Activated naive CD8-positive, alpha-beta T cell treated with anti-CD3 and anti-CD28 coated beads for 36 hours (primary cell): ENCODE measurements around the gene MORN1. TPM values are rescaled to one million over a fixed set of nuclear protein-coding genes. Genes with fewer than 3 reads are reported as not detected.

Source experiments
- DNase-seq: peaks from one replicate; pipeline ENCODE4 v3.0.0; 2021
- H3K27ac Mint-ChIP-seq: one replicate; pipeline ENCODE4 v1.8.0; 2022; ENCODE audit warnings: mild to moderate bottlenecking, moderate library complexity, mixed read lengths
- H3K27me3 Mint-ChIP-seq: one replicate; pipeline ENCODE4 v1.8.0; 2022; ENCODE audit warnings: mild to moderate bottlenecking, mixed read lengths
- H3K36me3 Mint-ChIP-seq: one replicate; pipeline ENCODE4 v1.8.0; 2021; ENCODE audit warnings: mild to moderate bottlenecking, mixed read lengths
- H3K4me1 Mint-ChIP-seq: one replicate; pipeline ENCODE4 v1.8.0; 2021; ENCODE audit warnings: mixed read lengths
- H3K4me3 Mint-ChIP-seq: one replicate; pipeline ENCODE4 v1.8.0; 2022; ENCODE audit warnings: mild to moderate bottlenecking, moderate library complexity, mixed read lengths
- H3K9me3 Mint-ChIP-seq: one replicate; pipeline ENCODE4 v1.8.0; 2022; ENCODE audit warnings: mixed read lengths
- total RNA-seq, 2 experiments: library from RNA; stranded (reverse); gene quantifications; one replicate each; pipeline ENCODE4 v1.2.3, GENCODE V29; 2021

The MORN1 gene
- total RNA-seq, 2 experiments from 2014 or later = 6.8 to 7.8 TPM

DNA sequence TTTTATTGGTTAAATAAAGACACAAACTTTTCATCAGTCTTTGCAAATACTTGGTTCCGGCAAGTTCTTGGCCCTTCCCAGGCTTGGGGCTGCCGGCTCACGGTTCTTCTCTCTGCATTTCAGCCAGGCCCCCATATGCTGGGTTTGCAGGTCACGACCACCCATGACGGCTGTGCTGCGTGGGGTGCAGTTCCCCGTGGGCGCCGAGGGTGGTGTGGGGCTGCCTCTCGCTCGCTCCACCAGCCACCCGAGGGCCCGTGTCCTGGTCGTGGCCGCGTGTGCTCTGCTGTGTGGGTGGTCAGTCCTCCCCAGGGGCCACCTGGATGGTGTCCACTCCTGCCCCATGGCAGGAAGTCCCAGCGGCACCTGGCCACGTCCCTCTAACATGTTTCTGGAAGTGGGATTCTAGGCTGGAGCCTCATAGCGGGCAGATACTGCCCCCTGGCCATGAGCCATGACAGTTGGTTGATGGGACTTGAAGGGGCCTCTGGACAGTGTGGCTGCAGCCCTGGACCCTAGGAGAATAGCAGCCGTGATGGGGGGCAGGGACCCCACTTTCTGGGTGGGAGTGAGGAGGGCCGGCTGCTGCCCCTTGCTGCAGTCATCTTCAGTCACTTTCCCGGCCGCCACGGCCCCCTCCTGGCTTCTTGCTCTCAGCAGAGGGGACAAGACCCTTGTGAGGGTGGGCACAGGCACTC is 117.0 kb downstream of the MORN1 start:
- H3K4me3 Mint-ChIP-seq = no peak overlapping the region
- peaks cover 43% of the 10 kb centered on the region for H3K4me1 Mint-ChIP-seq
- peak overlapping the region; percentile 68 for H3K27ac Mint-ChIP-seq
- no peaks in the 10 kb centered on the region for H3K9me3 Mint-ChIP-seq
- no peak for DNase-seq
- H3K27me3 Mint-ChIP-seq = no peaks in the 10 kb centered on the region
- H3K36me3 Mint-ChIP-seq = peaks cover 12% of the 10 kb centered on the region

DNA sequence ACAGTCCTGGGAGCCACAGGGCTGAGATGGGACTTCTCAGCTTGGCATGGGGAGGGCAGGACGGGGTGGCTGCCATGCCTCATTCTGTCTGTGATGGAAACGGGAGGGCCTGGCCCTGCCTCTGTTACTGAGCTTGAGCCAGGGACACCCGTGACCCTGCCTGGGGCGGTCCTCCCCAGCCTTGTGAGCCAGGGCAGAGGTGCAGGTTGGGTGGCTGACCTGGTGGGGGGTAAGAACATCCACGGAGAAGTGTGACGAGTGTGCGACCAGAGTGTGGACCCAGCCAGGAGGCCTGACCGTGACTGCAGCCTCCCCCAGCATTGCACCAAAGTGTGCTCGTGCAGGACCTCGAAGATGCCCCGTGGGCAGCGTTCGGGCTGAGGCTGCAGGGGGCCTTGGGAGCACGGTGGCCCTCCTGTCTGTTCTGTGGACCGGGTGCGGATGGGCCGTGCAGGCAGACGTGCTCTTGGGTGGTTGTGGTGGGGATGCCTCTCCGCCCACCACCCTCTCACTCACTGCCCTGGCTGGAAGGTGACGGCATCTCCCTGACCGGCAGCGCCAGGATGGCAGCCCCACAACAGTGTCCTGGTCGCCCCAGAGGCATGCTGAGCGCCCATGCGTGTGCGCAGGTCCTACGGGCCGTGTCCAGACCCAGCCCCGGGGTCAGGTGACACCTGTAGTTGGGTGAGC is 117.8 kb downstream of the MORN1 start:
- Mint-ChIP-seq H3K27me3 (no peaks in the 10 kb centered on the region), H3K27ac (no peak overlapping the region), H3K36me3 (peaks cover 12% of the 10 kb centered on the region), H3K9me3 (no peaks in the 10 kb centered on the region), H3K4me3 (no peak overlapping the region), H3K4me1 (peaks cover 43% of the 10 kb centered on the region)
- no peak for DNase-seq

DNA sequence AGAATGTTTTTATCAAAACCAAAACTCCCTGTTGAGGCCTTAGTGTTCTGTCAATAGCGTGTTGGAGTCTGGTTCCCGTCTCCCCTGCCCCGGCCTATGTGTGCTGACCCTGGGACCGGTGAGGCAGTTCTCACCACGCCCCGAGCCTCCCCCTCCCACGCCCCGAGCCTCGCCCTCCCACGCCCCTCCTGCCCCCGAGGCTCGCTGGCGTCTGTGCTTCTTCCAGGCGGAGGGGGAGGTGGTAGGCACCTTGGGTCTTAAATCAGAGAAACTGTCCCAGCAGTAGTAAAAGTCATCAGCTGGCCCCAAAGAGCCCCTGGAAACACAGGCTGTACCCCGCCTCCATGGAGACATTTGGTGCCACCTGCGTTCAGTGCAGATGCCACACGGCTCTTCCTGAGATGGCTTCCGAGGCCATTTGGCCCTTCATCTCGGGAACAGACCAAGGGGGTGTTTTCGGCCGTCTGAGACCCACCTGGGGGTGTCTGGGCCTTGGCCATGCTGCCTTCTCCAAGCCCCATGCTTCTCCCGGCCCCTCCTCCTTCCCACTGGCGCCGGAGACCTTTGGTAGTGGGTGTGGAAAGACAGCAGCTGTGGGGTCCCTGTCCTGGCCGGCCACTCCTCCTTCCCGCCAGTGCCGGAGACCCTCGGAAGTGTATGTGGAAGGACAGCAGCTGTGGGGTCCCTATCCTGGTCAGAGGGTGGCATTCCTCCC is 118.5 kb downstream of the MORN1 start:
- no peak for DNase-seq
- peaks cover 40% of the 10 kb centered on the region for H3K4me1 Mint-ChIP-seq
- no peaks in the 10 kb centered on the region for H3K9me3 Mint-ChIP-seq
- H3K4me3 Mint-ChIP-seq = no peak overlapping the region
- H3K27ac Mint-ChIP-seq = no peak overlapping the region
- H3K27me3 Mint-ChIP-seq = no peaks in the 10 kb centered on the region
- peaks cover 12% of the 10 kb centered on the region for H3K36me3 Mint-ChIP-seq

DNA sequence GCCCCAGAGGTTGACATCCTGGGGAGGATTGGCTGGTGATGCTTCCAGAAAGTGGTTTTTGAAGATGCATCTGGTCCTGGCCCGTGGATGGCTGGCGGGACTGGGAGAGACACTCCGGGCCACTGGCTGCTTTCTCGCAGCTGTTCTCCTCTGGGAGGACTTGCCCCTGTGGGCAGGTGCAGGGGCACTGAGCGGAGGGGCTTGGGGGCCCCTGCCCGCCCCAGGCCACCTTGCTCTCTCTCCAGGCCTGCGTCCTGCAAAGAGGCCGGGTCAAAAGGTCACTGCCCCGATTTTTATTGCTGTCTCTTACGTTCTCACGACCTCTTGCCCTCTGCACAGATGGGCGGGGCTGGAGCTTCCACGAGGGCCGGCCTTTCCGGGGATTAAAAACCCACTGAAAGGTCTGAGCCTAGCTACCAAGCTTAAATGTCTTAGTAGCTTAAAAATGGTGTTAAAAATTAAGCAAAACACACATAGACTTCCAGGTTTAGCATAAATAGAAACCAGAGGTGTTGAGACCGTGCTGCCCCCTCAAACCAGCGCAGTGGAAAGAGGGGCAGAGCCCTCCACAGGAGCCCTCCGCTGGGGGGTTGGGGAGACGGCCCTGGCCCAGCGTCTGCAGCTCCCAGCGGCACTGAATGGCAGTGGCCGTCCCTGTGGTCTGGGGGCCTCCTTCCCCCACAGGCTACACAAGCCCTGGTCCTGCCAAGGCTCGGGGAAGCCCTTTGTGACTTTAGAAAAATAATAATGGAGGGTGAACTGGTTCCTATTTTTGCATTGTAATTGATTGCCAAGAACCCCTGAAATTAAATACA is 119.3 kb downstream of the MORN1 start:
- no peak for DNase-seq
- Mint-ChIP-seq H3K27ac (no peak overlapping the region), H3K4me3 (no peak overlapping the region), H3K9me3 (no peaks in the 10 kb centered on the region), H3K27me3 (no peaks in the 10 kb centered on the region), H3K4me1 (peaks cover 37% of the 10 kb centered on the region), H3K36me3 (peaks cover 5% of the 10 kb centered on the region)

Other genes with a start within 250 kb of the MORN1 start
- 10 to 100 TPM; 69.3 to 71.4 TPM for gene FAAP20, start 196.8 kb downstream of the MORN1 start, total RNA-seq
- 10 to 100 TPM; 25.4 to 27.3 TPM for gene SKI, start 163.2 kb downstream of the MORN1 start, total RNA-seq
- gene RER1, start 287 bp upstream of the MORN1 start, total RNA-seq = 100 to 1,000 TPM; 161 to 176 TPM
- gene PEX10, start 21.0 kb upstream of the MORN1 start, total RNA-seq = 10 to 100 TPM; 21.5 to 23.7 TPM
- gene PLCH2, start 84.7 kb upstream of the MORN1 start, total RNA-seq = 1 to 10 TPM; 1.2 to 1.4 TPM
- 10 to 100 TPM; 29.8 to 34.3 TPM for gene PANK4, start 135.0 kb upstream of the MORN1 start, total RNA-seq
- gene HES5, start 138.7 kb upstream of the MORN1 start, total RNA-seq = under 1 TPM in 1 of 2 experiments, not detected in 1; 0.28 TPM
- gene TNFRSF14, start 164.8 kb upstream of the MORN1 start, total RNA-seq = 100 to 1,000 TPM in 1 of 2 experiments, 10 to 100 TPM in 1; 99.6 to 104 TPM
- 10 to 100 TPM; 42.2 to 43.2 TPM for gene PRXL2B, start 195.2 kb upstream of the MORN1 start, total RNA-seq
- gene MMEL1, start 241.5 kb upstream of the MORN1 start, total RNA-seq = 1 to 10 TPM; 1.5 to 1.6 TPM